ENCODE results near the gene ANKFN1.
A peak's percentile ranks its signal among the peaks of the same experiment; 100 is the strongest.
"Not testable (repeated sequence)": the region's sequence is repeated elsewhere in the genome, so short reads cannot be mapped to it uniquely, and the experiment has no call there.

The ANKFN1 gene

GRCh38 chr17:56185491-56186221 lies 32.4 kb downstream of the ANKFN1 start:
- DNase-seq, result no peak

GRCh38 chr17:56186222-56186786 lies 33.0 kb downstream of the ANKFN1 start:
- DNase-seq, result no peak

- DNase-seq, result peak; percentile 3
Observed at GRCh38 chr17:56203430-56203829, 50.2 kb downstream of the ANKFN1 start.

GRCh38 chr17:56206351-56206750 lies 53.1 kb downstream of the ANKFN1 start:
- DNase-seq, result no peak

- no peak for DNase-seq
Observed at GRCh38 chr17:56213031-56213430, 59.8 kb downstream of the ANKFN1 start.

GRCh38 chr17:56217921-56218320 lies 64.6 kb downstream of the ANKFN1 start:
- no peak for DNase-seq

GRCh38 chr17:56222255-56222654 lies 69.0 kb downstream of the ANKFN1 start:
- no peak for DNase-seq

GRCh38 chr17:56230660-56231059 lies 77.4 kb downstream of the ANKFN1 start:
- no peak for DNase-seq

- no peak for DNase-seq
Observed at GRCh38 chr17:56231252-56231651, 78.0 kb downstream of the ANKFN1 start.

- no peak for DNase-seq
Observed at GRCh38 chr17:56231693-56232092, 78.4 kb downstream of the ANKFN1 start.

- DNase-seq, result peak; percentile 14
Observed at GRCh38 chr17:56244268-56244890, 91.1 kb downstream of the ANKFN1 start.

- DNase-seq, result no peak
Observed at GRCh38 chr17:56247816-56248215, 94.5 kb downstream of the ANKFN1 start.

- no peak for DNase-seq
Observed at GRCh38 chr17:56257075-56257474, 103.8 kb downstream of the ANKFN1 start.

GRCh38 chr17:56260376-56261002 lies 107.2 kb downstream of the ANKFN1 start:
- no peak for DNase-seq

- DNase-seq, result no peak
Observed at GRCh38 chr17:56262803-56263202, 109.5 kb downstream of the ANKFN1 start.

- DNase-seq, result no peak
Observed at GRCh38 chr17:56269556-56270389, 116.5 kb downstream of the ANKFN1 start.

- no peak for DNase-seq
Observed at GRCh38 chr17:56274491-56274890, 121.2 kb downstream of the ANKFN1 start.

- DNase-seq, result no peak
Observed at GRCh38 chr17:56284482-56284881, 131.2 kb downstream of the ANKFN1 start.

- DNase-seq, result not testable (repeated sequence)
Observed at GRCh38 chr17:56288786-56289185, 135.5 kb downstream of the ANKFN1 start.

- no peak for DNase-seq
Observed at GRCh38 chr17:56289321-56289720, 136.0 kb downstream of the ANKFN1 start.

GRCh38 chr17:56290101-56290801 lies 137.0 kb downstream of the ANKFN1 start:
- no peak for DNase-seq

- DNase-seq, result no peak
Observed at GRCh38 chr17:56290802-56291118, 137.5 kb downstream of the ANKFN1 start.

Data from activated CD4-positive, alpha-beta T cell treated with anti-CD3 and anti-CD28 coated beads, Interleukin-2, amount 50 U/mL, for 16 hours (primary cell).